ENCODE data around the gene QPRT.

DNA sequence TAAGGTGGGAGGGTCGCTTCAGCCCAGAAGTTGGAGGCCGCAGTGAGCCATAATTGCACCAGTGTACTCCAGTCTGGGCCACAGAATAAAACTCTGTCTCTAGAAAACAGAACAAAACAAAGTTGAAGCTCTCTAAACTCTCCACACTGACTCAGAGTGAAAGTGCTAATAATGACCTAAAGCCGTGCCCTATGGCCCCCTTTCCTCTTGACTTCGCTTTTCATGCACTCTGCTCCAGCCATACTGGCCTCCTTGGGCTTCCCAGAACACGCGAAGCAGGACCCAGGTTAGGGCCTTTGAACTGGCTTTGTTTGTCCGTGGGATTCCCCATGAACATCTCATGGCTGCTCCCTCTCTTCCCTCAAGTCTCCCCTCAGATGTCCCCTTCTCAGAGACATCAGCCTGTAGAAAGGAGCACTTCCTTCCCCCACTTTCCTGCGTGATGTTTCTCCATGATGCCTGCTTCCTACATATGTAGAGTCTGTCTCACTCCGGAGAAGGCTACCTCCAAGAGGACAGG is 34.6 kb upstream of the QPRT start:
- TF ChIP-seq, protein P1, sequence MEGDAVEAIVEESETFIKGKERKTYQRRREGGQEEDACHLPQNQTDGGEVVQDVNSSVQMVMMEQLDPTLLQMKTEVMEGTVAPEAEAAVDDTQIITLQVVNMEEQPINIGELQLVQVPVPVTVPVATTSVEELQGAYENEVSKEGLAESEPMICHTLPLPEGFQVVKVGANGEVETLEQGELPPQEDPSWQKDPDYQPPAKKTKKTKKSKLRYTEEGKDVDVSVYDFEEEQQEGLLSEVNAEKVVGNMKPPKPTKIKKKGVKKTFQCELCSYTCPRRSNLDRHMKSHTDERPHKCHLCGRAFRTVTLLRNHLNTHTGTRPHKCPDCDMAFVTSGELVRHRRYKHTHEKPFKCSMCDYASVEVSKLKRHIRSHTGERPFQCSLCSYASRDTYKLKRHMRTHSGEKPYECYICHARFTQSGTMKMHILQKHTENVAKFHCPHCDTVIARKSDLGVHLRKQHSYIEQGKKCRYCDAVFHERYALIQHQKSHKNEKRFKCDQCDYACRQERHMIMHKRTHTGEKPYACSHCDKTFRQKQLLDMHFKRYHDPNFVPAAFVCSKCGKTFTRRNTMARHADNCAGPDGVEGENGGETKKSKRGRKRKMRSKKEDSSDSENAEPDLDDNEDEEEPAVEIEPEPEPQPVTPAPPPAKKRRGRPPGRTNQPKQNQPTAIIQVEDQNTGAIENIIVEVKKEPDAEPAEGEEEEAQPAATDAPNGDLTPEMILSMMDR (CRISPR knock-in tag; IDR thresholded peaks at IDR 0.05), result no peak
- no peak for TF ChIP-seq PATZ1 (CRISPR knock-in tag; IDR thresholded peaks at IDR 0.05)
- TF ChIP-seq YY1 (IDR thresholded peaks at IDR 0.05; ENCODE audit: insufficient read depth, insufficient replicate concordance, low read depth, low read length), result no peak
- no peak for TF ChIP-seq ZNF605 (CRISPR knock-in tag; IDR thresholded peaks at IDR 0.05)
- TF ChIP-seq GPN1 (CRISPR knock-in tag; IDR thresholded peaks at IDR 0.05; ENCODE audit: borderline replicate concordance), result no peak
- TF ChIP-seq ZBTB2 (CRISPR knock-in tag; IDR thresholded peaks at IDR 0.05; ENCODE audit: low read depth), result no peak
- TF ChIP-seq, protein P2, sequence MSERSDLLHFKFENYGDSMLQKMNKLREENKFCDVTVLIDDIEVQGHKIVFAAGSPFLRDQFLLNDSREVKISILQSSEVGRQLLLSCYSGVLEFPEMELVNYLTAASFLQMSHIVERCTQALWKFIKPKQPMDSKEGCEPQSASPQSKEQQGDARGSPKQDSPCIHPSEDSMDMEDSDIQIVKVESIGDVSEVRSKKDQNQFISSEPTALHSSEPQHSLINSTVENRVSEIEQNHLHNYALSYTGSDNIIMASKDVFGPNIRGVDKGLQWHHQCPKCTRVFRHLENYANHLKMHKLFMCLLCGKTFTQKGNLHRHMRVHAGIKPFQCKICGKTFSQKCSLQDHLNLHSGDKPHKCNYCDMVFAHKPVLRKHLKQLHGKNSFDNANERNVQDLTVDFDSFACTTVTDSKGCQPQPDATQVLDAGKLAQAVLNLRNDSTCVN (CRISPR knock-in tag; IDR thresholded peaks at IDR 0.05; ENCODE audit: borderline replicate concordance), result no peak
- no peak for TF ChIP-seq SMC3 (IDR thresholded peaks at IDR 0.05; ENCODE audit: low read length)
- TF ChIP-seq, protein P3, sequence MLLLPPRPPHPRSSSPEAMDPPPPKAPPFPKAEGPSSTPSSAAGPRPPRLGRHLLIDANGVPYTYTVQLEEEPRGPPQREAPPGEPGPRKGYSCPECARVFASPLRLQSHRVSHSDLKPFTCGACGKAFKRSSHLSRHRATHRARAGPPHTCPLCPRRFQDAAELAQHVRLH (CRISPR knock-in tag; IDR thresholded peaks at IDR 0.05; ENCODE audit: borderline replicate concordance, low read depth), result no peak
- no peak for TF ChIP-seq MBNL3 (CRISPR knock-in tag; conservative IDR thresholded peaks at IDR 0.05)
- TF ChIP-seq HOXA5 (CRISPR knock-in tag; IDR thresholded peaks at IDR 0.05), result no peak
